GM12865 (cell line): Measurements from ENCODE around the gene ATP6V0D1.

Source experiments
- DNase-seq: peaks from one replicate; pipeline ENCODE4 v3.0.0; 2010; ENCODE audit warnings: low read depth
- H3K4me3 ChIP-seq: 2 replicates; pipeline ENCODE4 v1.5.1; 2011; ENCODE audit warnings: mild to moderate bottlenecking, low read depth, low read length, control low read depth
- CTCF ChIP-seq: IDR thresholded peaks from 2 replicates; pipeline ENCODE4 v1.5.1; 2011; ENCODE audit warnings: low read length, control low read depth, low read depth, inconsistent platforms; ENCODE audit not compliant: insufficient read depth; ENCODE audit errors: missing control alignments

Gene ATP6V0D1

DNA sequence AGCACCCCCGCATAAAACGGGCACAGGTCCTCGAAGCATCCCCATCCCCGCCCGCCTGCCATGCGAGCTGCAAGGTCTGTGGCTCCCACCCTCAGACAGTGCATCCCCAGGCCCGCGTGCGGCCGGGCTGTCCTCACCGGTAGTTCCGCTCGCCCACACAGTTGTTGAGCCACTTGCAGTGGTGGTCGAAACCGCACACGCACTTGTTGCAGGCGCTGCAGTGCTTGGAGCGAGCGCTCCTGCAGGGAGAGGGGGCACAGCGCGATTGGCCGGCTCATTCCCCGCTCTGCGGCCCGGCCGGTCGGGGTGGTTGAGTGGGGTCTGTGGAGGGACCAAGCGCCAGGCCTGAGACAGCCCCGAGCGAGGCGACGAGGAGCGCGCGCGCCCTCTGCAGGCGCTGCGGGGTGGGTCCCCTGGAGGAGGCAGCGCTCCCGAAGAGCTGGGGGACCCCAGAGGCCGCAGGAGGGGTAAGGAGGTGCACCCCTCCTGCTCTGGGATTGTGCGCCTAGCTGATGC lies 81.7 kb downstream of the ATP6V0D1 start:
- no peak overlapping the region for H3K4me3 ChIP-seq
- peak; percentile 78 for TF ChIP-seq CTCF
- peak; percentile 33 for DNase-seq

- TF ChIP-seq CTCF = no peak
- no peak for DNase-seq
- H3K4me3 ChIP-seq = no peak overlapping the region
Observed at GRCh38 chr16:67398546-67399217, 82.3 kb downstream of the ATP6V0D1 start.

DNA sequence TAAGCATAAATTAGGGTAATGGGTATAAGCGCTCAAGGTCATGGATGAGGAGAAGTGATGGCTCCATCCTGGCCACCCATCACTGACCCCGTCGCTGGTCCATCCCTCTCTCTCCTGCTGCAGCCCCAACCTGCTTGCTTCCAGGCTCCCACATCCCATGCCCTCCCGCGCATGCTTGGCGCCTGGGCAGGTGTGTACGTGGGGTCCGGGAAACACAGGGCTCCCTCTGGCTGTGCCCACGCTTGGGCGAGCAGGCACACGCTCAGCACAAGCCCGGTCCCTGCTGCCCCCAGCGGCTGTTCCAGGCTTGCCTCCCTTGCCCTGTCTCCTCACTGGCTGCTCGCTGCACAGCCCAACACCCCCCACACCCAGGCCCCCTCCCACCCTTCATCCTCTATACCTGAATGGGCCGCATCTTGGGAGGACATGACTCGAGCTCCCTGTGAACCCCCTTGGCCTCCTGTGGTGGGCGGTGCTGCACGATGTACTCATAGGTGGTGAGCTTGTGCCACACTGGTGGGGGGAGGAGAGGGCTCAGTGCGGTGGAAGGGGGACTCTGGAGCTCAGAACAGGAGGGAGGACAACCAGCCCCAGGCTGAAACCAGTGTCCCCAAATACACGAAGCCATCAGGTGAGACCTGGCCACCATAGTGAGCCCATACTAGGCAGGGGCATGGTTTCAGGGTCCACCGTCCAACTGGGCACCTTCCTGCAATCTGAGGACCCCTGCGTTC lies 83.0 kb downstream of the ATP6V0D1 start:
- no peak for TF ChIP-seq CTCF
- no peak overlapping the region for H3K4me3 ChIP-seq
- no peak for DNase-seq

DNA sequence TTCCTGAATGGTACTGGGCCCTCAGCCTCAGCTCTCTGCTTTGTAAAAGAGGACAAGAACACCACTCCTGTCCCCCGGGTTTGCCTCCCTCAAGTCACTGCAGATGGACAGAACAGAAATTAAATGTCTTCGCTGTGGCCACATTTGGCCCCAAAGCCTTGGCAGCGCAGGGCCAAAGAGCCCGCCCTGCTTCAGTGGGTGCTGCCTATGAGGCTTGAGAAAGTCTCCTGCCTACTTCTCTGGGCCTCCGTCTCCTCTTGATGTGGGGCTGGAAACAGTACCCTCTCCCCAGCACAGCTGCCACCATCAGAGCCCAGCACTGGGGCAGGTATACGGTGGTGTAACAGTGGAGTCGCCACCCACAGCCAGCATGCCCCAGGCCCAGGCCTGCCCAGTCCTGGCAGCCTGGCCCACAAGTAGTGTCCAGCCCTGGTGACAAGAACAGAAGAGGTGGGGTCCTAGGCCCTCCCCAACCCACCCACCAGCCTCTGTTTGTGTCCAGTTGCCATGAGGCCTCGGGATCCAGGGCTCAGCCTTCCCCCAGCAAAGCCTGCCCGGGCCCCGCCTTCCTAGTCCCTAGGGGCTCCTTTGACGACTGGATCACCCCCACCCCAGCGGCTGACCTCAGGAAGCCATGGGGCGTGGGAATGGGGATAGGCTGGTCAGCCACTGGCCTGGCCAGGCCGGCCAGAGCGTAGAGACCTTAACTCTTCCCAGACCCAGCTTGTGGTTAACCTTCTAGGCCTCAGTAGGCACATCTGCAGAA lies 83.7 kb downstream of the ATP6V0D1 start:
- TF ChIP-seq CTCF = no peak
- DNase-seq = no peak
- no peak overlapping the region for H3K4me3 ChIP-seq

DNA sequence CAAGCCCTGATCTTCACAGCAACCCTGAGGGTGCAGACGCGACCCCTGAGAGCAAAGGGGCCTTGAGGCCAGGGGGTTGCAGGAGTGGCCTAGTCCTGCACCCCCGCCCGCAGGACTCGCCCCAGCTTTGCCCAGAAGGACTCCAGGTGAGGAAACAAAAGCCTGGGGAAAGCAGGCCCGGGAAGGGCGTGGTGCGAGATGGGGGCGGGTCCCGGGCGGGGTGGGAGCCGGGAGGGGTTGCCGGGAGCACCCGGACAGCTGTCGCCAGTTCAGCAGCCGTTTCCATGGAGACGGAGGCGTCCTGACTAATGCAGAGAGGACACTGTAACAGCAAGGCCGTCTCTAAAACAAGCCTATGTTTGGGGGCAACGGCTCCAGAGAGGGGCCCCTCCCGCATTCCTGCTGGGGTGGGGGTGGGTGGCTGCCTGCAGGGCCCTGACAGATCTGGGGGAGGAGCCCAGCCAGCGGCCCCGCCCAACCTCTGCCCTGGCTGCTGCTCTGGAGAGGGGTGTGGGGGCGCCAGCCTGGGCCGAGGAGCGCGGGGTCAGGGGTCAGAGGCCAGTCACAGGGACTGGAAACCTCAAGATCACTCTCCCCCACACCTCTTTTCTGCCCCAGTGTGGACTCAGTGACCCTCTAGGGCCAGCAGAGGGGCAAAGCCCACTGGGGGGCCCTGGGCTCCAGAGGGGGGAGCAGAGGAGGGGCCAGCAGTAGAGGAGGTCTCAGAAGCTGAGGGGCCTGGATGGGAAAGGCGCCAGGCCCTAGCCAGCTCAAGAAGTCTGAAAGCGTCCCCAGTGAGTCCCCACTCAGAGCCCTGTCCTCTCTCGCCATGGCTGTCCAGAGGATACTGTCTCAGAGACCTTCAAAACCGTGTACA lies 84.6 kb downstream of the ATP6V0D1 start:
- TF ChIP-seq CTCF = no peak
- H3K4me3 ChIP-seq = no peak overlapping the region
- peak; percentile 36 for DNase-seq

GRCh38 chr16:67395458-67396158 lies 85.3 kb downstream of the ATP6V0D1 start:
- no peak overlapping the region for H3K4me3 ChIP-seq

More at GRCh38 chr16:67395458-67396158, 85.3 kb downstream of the ATP6V0D1 start:
- no peak for DNase-seq
- no peak for TF ChIP-seq CTCF
